HG03025 (cell line): ENCODE measurements around the gene GBGT1.

Experiments
- ATAC-seq: cut with Tn5 transposase; IDR thresholded peaks from one replicate; pipeline ENCODE4 v1.9.1; 2021; ENCODE audit warnings: mild to moderate bottlenecking, moderate library complexity; ENCODE audit not compliant: unreplicated experiment, low FRiP score

The GBGT1 gene

DNA sequence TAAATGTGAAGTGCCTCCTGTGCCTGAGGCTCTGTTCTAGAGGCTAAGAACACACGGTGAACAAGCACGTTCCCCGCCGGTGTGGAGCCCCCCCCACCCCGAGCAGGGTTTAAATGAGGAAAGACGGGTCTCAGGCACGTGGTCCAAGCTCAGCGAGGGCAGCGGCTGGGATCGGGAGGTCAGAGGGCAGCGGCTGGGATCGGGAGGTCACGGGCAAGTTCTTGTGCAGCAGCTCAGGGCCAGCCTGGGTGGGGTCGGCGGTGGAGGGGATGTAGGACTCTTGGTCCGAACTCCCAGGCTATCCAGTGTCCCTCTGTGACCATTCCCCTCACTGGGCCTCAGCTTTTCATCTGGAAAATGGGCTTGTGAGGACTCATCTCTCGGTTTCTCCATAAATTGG, 2.7 kb upstream of the GBGT1 start:
- ATAC-seq = no peak

DNA sequence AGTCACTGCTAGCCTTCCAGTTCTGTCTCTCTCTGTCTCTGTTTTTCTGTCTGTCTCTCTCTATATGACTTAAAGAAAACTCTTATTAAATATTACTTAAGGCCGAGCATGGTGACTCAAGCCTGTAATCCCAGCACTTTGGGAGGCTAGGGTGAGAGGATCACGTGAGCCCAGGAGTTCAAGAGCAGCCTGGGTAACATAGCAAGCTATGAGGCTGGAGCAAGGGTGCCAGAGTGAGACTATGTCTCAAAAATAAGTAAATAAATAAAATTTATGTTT, 1.7 kb upstream of the GBGT1 start:
- ATAC-seq = no peak

DNA sequence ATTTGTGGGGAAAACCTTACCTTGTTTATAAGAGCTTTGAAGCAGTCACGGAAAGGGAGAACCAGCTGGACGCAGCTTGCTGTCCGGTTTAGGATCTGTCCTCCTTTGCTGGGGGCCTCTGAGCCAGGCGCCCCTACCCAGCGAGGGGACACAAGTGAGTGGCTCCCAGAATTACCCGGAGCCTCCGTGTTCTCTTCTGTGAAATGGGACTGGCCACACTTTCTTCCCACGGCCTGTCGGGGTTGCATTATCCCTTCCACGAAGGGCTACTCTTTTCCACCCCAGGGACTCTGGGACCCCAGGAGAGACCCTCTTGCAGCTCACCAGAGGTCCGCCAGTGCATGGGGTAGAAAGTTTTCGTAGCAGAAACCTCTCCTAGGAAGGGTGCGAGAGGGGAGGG, 477 bp upstream of the GBGT1 start:
- no peak for ATAC-seq

DNA sequence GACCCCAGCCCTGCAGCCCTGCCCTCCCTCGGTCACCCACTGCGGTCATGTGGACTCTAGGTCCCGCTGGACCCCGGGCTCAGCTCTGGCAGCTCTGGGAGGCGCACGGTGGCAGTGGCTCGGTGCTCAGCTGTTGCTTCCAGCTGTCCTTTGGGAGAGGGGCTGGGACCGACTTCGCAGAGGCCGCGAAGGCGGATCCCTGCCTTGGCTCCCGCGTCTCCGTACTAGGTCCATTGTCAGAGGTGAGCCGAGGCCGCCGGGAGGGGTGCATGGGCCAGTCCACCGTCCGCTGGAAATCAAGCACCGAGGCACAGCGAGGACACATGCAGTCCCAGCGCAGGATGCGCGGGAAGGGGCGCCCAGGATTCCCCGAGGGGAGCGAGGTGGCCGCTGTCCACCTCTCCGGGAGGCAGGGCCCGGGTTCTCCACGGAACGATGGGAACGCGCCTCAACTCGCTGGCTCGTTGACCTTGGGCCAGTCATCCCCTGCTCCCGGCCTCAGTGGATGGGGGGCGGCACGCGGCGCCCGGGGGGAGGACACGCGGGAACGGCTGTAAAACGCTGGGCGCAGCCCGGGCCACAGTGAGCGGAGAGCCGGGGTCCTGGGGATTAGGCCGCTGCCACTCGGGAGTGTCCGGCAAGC, 732 bp downstream of the GBGT1 start:
- no peak for ATAC-seq

DNA sequence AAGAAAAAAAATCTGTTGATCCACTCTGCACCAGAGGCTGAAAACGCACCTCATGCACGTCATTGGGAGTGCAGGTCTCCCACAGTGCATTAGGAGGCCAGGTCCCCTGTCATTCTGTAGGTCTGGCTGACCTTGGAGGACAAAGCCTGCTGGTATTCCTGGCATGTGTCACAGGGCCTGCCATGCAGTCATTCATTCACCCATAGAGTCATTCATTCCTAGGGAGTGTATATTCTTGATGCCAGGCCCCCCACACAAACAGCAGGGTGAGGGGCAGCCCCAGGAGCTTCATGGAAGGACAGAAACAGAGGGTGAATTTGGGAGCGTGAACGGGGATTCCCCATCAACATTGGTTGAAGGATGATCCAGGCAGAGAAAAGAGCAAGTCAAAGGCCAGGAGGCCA, 2.2 kb downstream of the GBGT1 start:
- no peak for ATAC-seq

DNA sequence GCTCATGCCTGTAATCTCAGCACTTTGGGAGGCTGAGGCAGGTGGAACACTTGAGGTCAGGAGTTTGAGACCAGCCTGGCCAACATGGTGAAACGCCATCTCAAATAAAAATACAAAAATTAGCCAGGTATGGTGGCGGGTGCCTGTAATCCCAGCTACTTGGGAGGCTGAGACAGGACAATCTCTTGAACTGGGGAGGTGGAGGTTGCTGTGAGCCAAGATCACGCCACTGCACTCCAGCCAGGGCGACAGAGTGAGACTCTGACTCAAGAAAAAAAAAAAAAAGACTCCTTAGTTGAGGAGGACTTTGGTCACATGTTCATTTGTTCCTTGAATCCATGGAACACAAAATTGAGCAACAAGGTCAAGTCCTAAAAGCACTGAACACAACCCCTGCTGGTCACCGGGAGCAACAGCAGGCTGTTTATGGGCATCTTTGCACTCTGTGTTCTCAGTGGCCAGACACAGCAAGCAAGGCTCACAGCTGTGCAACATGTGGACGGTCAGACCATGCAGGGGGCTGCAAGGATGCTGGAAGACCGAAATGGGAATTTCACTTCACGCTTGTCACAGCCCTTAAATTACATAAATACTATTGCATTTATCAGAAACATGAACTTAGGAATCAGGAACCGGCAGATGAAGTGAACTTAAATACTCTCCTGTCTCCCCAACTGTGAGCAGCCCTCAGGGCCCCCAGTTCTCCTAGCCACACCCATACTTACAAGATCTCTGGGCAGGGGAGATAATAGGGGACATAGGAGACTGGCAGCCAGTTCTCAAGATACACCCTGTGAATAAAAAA, 2.8 kb downstream of the GBGT1 start:
- ATAC-seq = no peak

DNA sequence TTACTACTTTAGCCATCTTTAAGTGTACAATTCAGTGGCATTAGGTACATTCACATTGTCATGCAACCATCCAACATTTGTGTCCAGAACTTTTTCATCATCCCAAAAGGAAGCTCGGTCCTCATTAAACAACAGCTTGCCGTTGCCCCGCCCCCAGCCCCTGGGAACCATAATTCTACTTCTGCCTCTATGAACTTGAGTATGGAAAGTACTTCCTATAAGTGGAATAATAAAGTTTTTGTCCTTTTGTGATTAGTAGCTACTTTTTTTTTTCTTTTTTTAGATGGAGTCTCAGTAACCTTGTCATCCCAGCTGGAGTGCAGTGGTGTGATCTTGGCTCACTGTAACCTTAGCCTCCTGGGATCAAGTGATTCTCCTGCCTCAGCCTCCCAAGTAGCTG, 5.0 kb downstream of the GBGT1 start:
- ATAC-seq = no peak

DNA sequence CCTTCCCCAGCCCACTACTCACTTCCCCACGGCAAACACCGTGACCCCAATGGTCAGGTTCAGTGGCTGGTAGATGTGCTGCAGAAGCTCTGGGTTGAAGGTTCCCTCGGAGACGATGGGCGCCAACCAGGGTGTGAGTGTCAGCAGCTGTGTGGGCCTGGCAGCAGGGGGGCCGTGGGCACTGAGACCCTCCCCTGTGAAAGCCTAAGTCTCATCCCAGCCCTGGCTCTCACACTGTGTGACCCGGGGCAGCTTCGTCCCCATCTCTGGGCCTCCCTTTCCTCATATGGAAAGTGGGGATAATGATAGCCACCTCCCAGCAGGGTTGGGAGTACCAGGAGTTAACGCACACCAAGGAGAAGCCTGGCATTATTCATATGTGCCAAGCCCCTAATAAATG, 8.6 kb downstream of the GBGT1 start:
- ATAC-seq = no peak

DNA sequence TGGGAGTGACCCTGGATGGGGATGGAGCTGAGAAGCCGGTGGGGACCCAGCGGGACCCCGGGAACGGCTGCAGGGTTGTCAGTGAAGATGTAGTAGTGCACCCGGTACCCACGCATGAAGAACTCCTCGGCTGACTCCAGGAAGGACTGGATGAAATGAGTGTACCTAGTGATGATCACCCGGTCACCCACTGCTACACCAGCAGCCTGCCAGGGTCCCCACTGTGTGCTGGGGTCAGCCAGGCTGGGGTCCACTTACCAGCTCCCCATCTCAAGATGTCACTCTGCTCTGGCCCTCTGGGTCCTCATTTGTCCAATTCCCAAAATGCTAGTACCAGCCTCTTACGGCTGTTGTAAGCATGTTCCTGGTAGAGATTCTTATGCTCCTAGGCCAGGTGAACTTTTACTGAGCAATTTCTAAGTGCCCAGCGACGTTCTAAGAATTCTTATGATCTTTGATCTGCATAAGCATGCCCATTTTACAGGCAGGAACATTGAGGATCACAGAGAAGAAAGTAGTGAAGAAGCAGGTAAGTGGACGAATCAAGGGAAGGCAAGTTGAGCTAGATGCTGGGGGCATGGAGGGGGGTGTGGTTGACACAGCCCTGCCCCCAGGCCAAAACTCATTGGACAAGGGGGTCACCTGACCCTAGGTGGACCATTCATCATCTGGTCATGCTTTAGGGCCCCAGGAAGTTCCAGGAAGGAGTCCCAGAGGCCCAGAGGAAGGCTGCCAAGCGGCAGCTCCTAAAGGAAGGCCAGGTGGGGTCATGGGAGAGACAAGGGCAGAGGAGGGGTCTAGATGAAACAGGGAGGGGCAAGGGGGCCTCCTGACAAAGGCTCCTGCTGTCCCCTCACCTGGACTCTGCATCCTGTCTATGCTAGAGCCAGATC, 9.4 kb downstream of the GBGT1 start:
- ATAC-seq = no peak

DNA sequence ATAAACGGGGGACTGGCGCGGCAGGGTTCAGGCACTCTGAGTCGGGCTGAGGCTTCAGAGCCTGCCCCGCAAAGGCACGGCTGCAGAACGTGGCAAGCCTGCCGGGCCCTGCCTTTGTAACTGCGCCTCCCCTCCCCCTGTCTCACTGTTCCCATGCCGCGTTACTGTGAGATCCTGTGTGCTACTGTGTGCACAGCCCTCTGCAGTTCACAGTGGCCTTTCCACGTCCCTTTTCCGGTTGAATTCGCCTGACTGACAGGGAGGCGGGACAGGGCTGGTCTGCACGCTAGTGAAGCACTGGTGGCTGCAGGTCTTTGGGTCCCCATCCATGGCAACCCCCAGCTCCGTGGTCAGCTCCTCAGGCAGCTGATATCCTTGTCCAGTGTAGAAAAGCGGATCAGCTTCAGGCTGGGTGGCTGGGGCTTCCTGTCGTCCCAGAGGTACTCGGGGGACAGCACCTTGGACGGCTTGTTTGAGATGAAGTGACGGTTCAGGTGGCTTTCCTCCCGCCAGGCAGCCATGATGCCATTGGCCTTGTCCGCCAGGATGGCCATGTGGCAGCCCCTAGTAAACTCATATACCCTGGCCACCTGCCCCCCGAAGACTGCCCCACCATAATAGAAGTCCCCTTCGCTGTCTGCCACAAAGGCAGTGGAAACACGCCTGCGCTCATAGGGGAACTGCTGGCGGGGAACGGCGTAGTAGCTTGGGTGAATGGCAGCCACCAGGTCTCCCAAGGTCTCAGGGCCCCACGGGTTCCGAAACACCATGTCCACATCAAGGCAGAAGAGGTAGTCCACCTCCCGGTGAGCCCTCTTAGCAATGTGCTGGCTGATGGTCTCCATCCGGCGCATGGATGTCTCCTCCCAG, 10.3 kb downstream of the GBGT1 start:
- no peak for ATAC-seq

DNA sequence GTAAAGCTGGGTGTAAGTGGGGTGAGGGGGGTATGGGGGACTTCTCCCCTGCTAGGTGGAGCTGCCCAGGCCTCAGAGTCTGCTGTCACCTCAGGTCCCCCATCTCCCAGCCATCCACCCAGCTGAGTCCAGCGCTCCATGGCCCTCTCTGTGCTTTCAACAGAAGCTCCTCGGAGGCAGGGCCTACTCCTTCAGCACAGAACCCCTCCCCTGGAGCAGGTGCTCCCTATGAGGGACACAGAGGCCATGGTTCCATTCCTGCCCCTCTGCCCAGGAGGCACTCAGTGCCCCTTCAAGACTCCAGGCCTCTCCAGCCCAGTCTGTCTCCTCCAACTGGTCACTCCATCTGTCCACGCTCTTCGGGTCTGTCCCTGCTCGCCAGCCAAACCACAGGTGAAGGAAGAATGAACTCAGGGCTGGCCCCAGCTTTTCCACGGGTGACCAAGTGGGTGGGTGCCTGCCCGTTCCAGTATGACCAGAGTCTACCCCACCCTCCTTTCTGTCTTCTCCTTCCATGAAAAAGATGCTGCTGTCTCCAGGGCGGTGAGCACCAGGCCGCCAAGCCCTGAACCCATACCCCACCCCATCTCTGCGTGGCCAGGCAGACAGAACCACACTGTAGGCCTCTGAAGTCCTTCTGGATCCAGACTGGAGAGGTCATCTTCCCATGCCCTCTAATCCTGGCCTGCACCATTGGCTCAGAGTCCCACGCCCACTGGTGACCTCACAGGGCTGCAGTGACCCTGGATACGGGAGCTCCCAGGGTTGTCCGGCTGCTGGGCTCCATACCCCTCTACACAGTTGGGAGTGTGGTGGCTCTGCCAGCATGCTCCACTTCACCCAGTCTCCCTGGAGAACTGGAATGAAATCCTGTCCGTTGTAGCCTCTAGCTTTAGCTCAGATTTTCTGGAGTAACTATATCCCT, 11.9 kb downstream of the GBGT1 start:
- no peak for ATAC-seq

DNA sequence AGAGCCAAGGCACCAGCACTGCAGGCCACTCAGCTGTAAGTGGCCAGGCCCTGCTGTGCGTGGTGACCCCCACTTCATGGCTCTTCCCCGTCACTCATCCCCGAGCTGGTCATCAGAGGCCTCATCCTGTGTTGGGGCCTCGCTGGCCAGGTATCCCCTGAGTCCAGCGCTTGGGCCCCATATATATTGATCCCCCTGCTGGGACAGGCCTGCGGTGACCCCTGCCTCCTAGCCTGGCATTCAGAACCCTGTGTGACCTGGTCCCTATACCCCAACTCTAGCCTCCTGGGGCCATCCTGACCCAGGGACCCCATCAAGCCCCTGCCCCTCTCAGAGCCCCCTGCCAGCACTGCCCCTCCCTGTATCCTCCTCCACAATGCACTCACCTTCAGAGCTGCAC, 12.7 kb downstream of the GBGT1 start:
- no peak for ATAC-seq

DNA sequence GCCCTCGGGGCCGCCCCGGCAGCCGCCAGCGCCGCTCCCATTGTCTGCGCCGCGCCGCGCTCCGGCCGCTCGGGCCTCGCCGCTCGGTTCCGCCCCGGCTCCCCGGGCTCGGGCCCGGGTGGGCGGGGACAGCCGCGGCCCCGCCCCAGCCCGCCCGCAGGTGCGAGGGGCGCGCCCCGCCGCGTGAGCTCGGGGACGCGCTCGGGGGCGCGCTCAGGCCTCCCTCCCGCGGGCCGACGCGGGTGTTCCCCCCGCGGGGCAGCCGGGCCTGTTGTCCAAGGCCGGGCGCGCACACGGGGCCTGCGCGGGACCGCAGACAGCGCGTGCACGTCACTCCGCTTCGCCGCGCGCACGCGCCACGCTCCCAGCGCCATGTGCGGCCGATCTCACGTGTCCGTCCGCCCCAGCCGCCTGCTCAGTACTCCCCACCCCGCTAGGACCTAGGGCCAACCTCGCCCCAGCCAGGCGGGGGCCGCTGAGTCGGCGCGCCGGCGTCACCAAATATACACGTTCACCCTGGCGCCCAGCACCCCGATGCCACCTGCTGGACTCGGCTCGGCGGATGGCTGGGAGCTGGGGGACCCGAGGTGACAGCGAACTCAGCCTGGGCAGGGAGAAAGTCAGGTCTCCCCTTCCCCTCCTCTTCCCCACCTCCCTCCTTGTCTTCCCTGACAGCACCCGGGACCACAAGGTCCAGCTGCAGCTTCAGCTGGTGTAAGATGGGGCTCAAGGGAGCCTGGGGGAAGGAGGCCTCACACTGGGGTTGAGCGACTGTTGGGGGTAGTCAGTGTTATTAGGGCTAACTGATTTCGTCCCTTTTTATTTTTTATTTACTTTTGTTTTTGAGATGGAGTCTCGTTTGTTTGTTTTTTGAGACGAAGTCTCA, 14.3 kb downstream of the GBGT1 start:
- ATAC-seq = peak; percentile 55

DNA sequence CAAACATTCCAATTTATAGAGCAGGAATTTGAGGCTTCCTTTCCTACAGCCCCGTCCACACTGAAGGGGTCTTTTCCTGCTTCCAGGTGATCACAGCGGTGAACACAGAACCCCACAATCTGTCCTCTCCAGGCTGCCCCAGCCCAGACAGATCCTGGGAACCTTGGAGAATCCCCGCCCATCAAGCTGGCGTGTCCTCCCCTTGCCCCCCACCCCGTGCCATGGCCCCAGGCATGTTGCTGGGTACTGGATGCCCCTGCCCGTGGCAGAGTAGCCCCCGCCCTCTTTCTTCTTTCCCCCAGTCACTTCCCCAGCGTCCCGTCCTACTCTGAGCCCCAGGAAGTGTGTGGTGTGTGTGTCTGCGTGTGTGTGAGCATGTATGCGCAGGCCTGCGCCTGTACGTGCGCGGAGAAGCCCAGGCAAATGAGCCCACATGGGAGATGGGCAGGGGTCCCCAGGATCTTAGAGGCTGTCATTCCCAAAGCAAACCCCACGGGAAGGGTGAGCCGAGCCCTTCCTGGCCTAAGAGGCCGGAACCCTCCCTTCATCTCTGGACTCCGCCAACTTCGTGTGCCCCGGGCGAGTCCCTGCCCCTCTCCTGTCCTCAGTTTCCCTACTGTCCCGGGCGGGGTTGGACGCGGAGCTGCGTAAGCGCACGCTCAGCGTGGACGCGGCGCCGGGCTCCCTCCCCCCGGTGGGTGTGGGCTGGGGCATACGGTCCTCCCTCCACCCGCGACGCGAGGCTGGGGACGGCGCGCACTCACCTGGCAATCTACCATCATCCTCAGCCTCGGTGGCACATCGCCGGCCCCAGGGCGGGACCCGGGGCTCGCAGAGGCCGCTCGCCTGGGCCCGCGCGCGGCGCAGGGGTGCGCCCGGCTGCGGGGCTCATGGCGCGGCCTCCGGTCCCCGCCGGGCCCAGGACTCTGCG, 15.2 kb downstream of the GBGT1 start:
- ATAC-seq = peak; percentile 4

DNA sequence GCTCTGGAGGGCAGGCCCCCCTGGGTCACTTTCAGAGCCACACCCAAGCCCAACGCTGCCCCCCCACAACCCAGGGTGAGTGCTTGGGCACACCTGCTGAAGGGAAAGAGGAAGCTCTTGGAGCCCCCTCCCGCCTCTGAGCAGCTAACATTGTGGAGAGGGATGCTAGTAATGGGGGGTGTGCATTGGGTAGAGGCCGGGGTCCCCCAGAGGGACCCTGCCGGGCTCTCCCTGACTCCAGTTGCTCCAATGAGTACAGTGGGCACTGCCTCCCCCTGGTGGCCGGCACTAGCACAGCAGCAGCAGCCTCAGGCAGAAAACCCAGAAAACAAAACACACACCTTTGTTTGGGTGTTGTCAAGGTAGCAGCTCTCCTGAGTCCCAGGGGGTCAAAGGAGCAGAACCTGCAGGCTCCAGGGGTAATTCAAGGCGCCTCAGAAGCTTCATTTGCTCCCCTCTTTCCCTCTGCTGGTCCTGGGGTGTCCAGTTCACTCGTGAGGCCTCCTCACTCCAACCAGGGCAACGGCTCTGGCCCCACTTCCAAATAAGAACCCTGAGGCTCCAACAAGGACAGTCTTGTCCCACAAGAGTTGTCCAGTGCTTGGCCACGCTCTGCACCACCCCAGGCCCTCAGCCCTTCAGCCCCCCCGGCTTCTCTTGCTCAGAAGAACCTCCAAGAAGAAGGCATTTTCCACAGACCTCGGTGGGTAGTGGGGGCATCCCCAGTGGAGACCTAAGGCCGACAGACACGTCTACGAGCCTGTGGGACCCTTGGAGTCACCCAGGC, 16.1 kb downstream of the GBGT1 start:
- ATAC-seq = no peak

DNA sequence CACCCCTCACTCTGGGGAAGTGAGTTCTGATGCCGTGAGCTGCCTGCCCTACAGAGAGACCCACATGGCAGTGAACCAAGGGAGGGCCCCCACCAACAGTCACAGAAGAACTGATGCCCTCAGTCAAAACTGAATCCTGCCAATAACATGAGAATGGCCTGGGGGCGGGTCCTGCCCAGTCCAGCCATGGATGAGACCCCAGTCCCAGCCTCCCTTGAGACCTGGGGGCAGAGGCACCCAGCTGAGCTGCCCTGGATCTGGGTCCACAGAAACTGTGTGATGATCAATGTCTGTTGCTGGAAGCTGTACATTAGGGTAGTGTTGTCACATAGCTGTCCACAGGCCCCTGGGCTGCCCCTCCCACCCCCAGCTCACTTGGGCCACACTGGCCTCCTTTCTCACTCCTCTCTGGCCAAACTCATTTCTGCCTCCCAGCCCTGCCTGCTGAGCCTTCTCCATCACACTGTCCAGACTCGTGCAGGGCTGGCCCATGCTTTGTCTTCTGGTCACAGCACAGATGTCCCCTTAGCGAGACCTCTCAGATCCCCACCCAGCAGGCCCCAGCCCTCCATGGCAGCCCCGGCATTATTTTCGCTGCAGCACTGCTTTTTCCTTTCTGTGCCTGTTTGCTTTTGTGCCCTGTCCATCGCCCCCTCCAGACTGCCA, 16.8 kb downstream of the GBGT1 start:
- no peak for ATAC-seq
